Fibroblast of skin of right quadriceps (primary cell): ENCODE results near the gene TCP11X2.
"Not testable (repeated sequence)": the region's sequence is repeated elsewhere in the genome, so short reads cannot be mapped to it uniquely, and the experiment has no call there.

Source experiments
- DNase-seq: peaks from one replicate; pipeline ENCODE4 v3.0.0-alpha.2; 2013

TCP11X2 gene

DNA sequence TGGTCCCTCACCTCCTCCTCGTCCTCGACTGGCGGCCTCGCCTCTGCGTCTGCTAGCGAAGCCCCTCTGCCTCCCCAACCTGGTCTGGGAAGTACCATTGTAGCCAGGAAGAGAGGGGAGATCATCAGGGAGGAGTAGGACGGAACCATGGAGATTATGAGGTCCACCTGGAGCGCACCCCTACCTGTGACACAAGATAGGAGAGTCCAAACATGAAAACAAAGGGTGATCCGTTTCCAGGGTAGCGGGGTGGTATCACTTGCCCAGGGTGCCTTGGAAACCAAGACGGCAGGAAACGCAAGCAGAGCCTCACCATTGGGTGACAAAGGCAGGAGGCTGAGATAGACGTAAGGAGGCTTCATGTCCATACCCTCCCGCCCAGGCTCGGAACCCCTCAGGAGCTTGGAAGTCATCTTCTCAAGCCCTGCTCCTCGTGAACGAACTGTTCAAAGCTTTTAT is at the start of gene TCP11X2:
TSS of gene TCP11X2 (minus strand) at position 51 of the 459 bp plus-strand sequence.
- DNase-seq = not testable (repeated sequence)

DNA sequence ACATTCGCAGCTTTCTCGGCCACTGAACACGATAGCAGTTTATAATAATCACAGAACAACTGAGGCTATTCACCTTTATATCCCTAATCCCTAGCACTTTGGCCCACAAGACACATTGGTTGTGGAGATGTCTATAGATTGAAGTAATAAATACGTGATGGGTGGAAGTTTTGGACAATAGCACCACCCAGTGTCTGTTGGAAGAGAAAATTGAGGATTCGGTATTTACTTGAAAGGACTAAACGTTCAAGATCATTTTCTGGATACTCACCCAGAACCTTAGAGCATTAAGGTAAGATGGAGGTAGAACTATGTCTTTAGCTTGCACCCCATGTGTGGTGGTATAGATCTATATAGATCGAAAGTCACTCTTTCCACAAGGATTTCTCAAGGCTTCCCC is 45.7 kb upstream of the TCP11X2 start:
- DNase-seq = peak; percentile 24

DNA sequence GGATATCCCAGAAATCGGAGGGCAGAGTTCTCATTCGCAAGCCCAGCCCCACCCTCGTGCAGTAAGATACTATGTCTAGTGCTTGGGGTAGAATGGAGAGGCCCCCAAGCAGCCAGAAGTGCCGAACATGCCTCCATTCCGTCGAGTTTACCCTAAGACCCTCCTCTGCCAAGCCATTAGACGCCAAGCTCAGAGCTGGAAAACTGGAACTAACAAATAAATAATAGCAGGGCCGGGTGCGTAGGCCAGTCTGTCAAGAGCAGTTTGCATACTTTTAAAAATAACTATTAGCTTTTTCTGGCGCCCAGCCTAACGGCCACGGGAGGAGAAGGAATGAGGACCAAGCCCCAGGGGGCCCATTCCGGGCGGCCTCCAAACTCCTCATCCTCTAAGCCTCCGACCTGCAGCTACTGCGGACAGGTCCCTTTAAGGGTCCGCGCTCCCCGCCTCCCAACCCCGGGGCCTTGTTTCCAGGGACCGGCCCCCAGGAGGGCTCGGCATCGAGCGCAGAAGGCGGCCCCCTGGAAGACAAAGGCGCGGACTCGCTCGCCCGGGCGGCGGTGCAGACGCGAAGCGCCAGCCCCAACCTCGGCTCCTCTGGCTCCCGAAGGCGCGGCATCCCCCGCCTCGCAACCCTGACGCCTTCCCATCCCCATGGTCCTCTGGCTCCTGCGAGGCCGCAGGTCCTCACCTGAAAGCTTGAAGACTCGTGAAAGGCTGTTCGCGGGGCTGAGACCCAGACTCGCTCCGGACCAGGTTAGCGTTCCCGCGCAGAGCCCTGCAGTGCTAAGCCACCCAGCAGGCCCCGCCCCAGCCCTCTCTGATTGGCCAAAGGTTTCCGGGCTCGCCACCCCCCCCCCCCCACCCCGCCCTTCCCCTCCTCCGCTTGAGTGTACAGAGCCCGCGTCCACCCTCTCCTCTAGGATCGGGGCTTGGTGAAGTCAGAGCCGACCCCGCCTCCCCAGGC is 44.6 kb upstream of the TCP11X2 start, which contains the start of gene TMSB15A:
TSS of gene TMSB15A (minus strand) at position 765 of the 967 bp plus-strand sequence.
- peak; percentile 58 for DNase-seq

DNA sequence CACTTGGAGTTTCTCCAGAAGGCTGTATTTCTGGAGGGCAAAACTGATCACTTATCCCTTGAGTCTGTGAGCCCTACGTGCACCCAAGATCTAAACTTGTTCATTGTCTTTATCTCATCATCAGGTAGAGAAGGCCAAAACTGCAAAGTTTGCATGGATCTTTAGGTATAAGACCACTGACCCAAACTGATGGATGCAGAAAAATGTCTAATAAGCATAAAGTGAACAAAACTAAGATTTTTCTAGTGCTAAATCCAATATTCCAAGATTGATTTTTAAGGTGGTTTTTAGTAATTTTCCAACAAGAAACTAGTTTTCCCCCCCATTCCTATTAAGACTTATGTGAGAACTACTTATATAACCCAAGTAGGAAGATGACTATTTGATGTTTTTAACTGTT is 42.9 kb upstream of the TCP11X2 start:
- no peak for DNase-seq

DNA sequence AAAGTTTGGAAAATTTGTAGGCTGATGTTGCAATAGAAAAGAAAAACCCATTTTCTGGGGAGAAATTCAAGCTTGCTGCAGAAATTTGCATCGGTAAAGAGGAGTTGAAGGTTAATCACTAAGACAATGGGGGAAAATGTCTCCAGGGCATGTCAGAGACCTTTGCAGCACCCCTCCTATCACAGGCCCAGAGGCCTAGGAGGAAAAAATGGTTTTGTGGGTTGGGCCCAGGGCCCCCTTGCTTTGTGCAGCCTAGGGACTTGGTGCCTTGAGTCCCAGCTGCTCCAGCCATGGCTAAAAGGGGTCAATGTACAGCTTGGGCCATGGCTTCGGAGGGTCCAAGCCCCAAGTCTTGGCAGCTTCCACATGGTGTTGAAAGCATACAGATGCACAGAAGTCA is 27.1 kb upstream of the TCP11X2 start:
- no peak for DNase-seq

DNA sequence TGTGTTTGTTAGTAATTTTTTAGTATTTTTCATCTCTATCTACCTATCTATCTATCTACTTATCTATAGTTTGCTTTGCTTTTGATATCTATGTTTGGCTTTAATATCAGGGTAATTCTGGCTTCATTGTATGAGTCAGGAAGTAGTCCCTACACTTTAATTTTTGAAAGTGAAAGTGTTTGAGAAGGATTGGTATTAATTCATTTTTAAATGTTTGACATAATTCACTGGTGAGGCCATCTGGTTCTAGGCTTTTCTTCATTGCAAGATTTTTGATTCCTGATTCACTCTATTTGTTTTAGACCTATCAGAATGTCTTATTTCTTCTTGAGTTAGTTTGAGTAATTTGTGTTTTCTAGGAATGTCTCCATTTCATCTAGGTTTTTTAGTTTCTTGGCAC is 20.2 kb upstream of the TCP11X2 start:
- no peak for DNase-seq

DNA sequence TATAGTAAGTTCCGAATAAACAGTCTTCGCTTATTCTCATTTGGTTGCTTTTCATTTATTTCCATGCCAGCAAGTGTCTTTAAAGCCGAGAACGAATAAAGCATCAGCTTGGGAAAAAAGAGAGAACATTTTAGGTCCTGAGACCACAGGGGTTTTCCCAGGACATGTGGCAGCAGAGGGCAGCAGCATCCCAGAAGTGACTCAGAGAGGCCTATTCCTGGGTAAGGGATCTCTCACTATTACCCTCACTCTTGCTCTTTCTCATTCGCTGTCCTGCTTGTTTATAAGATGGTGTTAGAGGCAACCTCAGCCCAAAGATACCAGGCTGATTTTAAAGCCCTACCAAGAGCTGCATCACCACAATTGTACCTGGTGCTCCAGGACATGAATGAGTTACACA is 7.2 kb upstream of the TCP11X2 start:
- DNase-seq = not testable (repeated sequence)

DNA sequence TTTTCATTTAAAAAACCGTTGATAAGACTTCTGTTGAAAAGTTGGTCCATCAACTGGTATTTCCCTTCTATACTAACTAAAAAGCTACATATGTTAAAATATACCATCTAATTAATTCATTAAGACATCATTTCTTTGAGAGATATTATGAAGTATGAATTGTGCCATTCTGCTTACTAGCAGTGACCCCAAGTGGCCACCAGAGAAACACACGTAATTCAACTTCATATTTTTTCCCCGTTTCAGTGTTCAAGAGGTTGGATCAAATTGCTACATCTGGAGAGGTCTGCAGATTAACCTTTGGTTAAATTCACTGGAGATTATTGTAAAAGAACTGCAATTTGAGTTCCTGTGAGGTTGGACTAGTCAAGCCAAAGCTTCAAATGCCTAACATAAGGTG is 1.4 kb downstream of the TCP11X2 start:
- DNase-seq = not testable (repeated sequence)

DNA sequence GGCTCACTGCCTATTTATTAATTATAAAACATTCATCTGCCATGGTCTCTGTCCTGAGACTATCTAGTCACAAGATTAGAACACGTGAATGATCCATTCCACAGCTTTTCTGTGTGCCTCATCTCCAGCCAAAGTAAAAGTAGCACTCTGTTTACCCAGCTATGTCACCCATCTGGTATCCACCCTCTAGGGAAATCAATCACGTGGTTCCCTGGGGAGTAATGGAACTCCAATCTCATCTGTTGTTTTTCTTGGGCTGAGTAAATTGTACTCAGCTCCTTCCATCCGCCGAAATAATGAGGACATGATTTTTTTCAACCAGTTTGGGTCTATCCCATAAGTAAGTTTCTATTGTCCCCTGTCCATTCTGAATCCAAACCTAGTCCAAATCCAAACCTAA is 13.0 kb downstream of the TCP11X2 start:
- DNase-seq = not testable (repeated sequence)

DNA sequence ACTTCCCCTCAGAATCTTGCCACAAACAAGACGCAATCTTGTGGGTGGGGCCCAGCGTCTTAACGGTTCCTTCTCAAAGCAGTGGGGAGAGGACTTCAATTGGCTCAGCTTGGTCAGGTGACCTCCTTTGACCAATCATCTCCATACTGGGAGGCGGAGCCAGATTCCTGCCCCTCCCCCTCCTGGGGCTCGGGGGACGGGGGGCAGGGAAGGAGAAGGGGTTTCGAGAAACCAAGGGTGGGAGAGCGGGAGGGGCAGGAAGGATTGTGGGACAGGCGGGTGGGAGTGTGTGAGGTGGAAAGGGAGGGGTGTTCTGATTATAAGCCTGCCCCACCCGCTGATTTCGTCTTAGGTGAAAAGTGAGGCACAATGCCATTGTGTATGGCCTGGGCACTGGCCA is 31.7 kb downstream of the TCP11X2 start, which contains the start of gene NXF2B:
TSS of gene NXF2B (minus strand) at position 101 of the 400 bp plus-strand sequence. CDS start 59,972 bp downstream, outside the sequence.
- not testable (repeated sequence) for DNase-seq

DNA sequence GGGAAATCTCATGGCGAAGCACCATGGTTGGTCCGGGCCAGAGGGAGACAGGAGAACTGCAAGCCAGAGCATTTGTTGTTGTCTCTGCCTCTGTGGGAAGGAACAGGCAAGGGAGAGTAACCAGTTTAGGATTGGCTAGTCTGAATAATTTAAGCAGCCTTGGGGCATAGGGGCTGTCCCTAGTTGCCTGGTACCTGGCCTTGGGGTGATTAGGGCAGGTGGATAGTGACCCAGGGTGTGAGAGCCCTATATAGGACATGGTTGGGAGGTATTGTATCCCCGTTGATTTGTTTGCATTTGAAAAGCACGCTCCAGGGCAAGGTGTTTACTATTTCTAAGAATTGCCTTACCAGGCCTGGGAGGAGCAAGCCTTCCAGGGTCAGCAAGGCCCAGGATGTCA is 57.1 kb downstream of the TCP11X2 start:
- not testable (repeated sequence) for DNase-seq
